Panc1 (cell line): ENCODE data around the gene PRPF31. TPM values are rescaled to one million over a fixed set of nuclear protein-coding genes. Genes with fewer than 3 reads are reported as not detected.

Experiments
- ATAC-seq: fragments of 200-7000 bp; cut with Tn5 transposase; 2 replicates; pipeline ENCODE4 v1.9.1; 2020; ENCODE audit warnings: mild to moderate bottlenecking, moderate library complexity
- BruUV-seq: library from RNA; stranded (reverse); fragments of 400-500 nt; replicated peaks from 2 replicates; lab custom pipeline; 2021; lab: Mats Ljungman, UMichigan
- CTCF ChIA-PET: fragments of 300-600 bp; sonication (Branson Sonifier 250); formaldehyde crosslinking; loops from one replicate; lab custom pipeline; 2022; ENCODE audit warnings: antibody characterized with exemption; lab: Charles Lee
- POLR2A ChIA-PET: fragments of 300-600 bp; sonication (Branson Sonifier 250); formaldehyde crosslinking; loops from one replicate; lab custom pipeline; 2022; ENCODE audit warnings: antibody characterized with exemption; lab: Charles Lee
- DNase-seq: peaks from one replicate; pipeline ENCODE4 v3.0.0-alpha.2; 2010; ENCODE audit warnings: low read depth, low spot score
- H3K27ac ChIP-seq: 2 replicates; pipeline ENCODE4 v1.5.1; 2011; ENCODE audit warnings: mild to moderate bottlenecking, low read length, inconsistent platforms
- H3K27me3 ChIP-seq: fragments of 200-500 bp; sonication (Bioruptor generic); 2 replicates; pipeline ENCODE4 v1.6.0; 2014; ENCODE audit warnings: low read length, inconsistent platforms; ENCODE audit not compliant: control insufficient read depth, insufficient read depth
- H3K36me3 ChIP-seq: fragments of 200-500 bp; sonication (Bioruptor generic); 2 replicates; pipeline ENCODE4 v1.5.1; 2014; ENCODE audit warnings: inconsistent platforms, mild to moderate bottlenecking, low read length, moderate library complexity; ENCODE audit not compliant: control insufficient read depth, insufficient read depth
- H3K4me1 ChIP-seq: 2 replicates; pipeline ENCODE4 v1.5.1; 2011; ENCODE audit warnings: inconsistent platforms, mild to moderate bottlenecking, low read length, moderate library complexity; ENCODE audit not compliant: control insufficient read depth, insufficient read depth
- H3K4me3 ChIP-seq, 2 experiments: 2 replicates each; pipeline ENCODE4 v1.5.1; 2011 to 2012; ENCODE audit warnings: low read depth in 2 of 2, low read length in 2 of 2, mild to moderate bottlenecking in 2 of 2, inconsistent platforms in 1 of 2, moderate library complexity in 1 of 2
- H3K9me3 ChIP-seq: fragments of 200-500 bp; sonication (Bioruptor generic); 2 replicates; pipeline ENCODE4 v1.5.1; 2014; ENCODE audit warnings: low read depth, mild to moderate bottlenecking, inconsistent platforms, low read length, moderate library complexity; ENCODE audit not compliant: control insufficient read depth, insufficient read depth
- CTCF ChIP-seq: fragments of 450-650 bp; IDR thresholded peaks from 2 replicates; pipeline ENCODE4 v1.5.1; 2017; ENCODE audit warnings: mild to moderate bottlenecking
- POLR2AphosphoS5 ChIP-seq: IDR thresholded peaks from 2 replicates; pipeline ENCODE4 v1.6.1; 2012; ENCODE audit warnings: mild to moderate bottlenecking, low read depth, low read length, moderate library complexity
- REST ChIP-seq, 2 experiments: IDR thresholded peaks; 2 replicates each; pipeline ENCODE4 v1.6.1; 2011 to 2012; ENCODE audit warnings: low read depth in 2 of 2, control low read depth in 1 of 2, low read length in 1 of 2, mild to moderate bottlenecking in 1 of 2, moderate library complexity in 1 of 2; ENCODE audit not compliant: insufficient read depth in 1 of 2
- SIN3A ChIP-seq: IDR thresholded peaks from 2 replicates; pipeline ENCODE4 v1.6.1; 2012; ENCODE audit warnings: low read depth, mild to moderate bottlenecking, low read length, moderate library complexity, borderline replicate concordance; ENCODE audit not compliant: insufficient read depth
- TCF7L2 ChIP-seq: IDR thresholded peaks from 2 replicates; pipeline ENCODE4 v1.6.1; 2011; ENCODE audit warnings: mild to moderate bottlenecking, low read depth, low read length, inconsistent platforms
- in situ Hi-C: cut with HindIII; loops from 2 replicates; pipeline ENCODE4 v1.10.0; 2016; ENCODE audit warnings: low sequenced_read_pairs, low pct_unique_long_range_greater_than_20kb
- intact Hi-C: fragments of 100-400 bp; cut with micrococcal nuclease; formaldehyde crosslinking; loops from one replicate; pipeline ENCODE4 v1.10.0; 2022; ENCODE audit not compliant: unreplicated experiment
- total RNA-seq: library from RNA; stranded (reverse); gene quantifications from one replicate; pipeline ENCODE4 v1.2.1, GENCODE V29; 2021; ENCODE audit not compliant: unreplicated experiment

Gene PRPF31
- total RNA-seq, 1 experiment from 2014 or later, result 117 TPM

- Histone ChIP-seq H3K27me3 (no peaks in the 10 kb centered on the region), H3K36me3 (peaks cover 2% of the 10 kb centered on the region), H3K4me3 (no peak overlapping the region), H3K27ac (peak overlapping the region; percentile 18; the same call in 1 of the 2 replicates), H3K4me1 (peaks cover 8% of the 10 kb centered on the region), H3K9me3 (no peaks in the 10 kb centered on the region)
- POLR2A ChIA-PET, result no interaction called here
- intact Hi-C loops, result no loop called here
- ATAC-seq (no peak), DNase-seq (no peak)
- BruUV-seq, result no TSS peak
- CTCF ChIA-PET, result no interaction called here
- in situ Hi-C loops, result no loop called here
- no peak for TF ChIP-seq POLR2AphosphoS5
- no peak for TF ChIP-seq REST (IDR thresholded peaks at IDR 0.05; ENCODE audit: insufficient read depth in 1 of 2, low read depth in 2 of 2, low read length in 1 of 2)
- no peak for TF ChIP-seq TCF7L2
- TF ChIP-seq CTCF, result no peak
- no peak for TF ChIP-seq SIN3A
Measured at GRCh38 chr19:54133957-54134590, 18.5 kb downstream of the PRPF31 start.

GRCh38 chr19:54136086-54136863, 20.7 kb downstream of the PRPF31 start:
- Histone ChIP-seq H3K4me3 (peak overlapping the region; percentile 68 to 97), H3K9me3 (no peaks in the 10 kb centered on the region), H3K4me1 (peaks cover 27% of the 10 kb centered on the region), H3K36me3 (peaks cover 2% of the 10 kb centered on the region), H3K27ac (peak overlapping the region; percentile 95), H3K27me3 (no peaks in the 10 kb centered on the region)
- ATAC-seq (peak; percentile 3; the same call in 1 of the 2 replicates), DNase-seq (no peak)
- BruUV-seq, result TSS peak; percentile 98
- intact Hi-C loops, result no loop called here
- CTCF ChIA-PET, result no interaction called here
- POLR2A ChIA-PET, result interaction anchor here (0.5 to 1.2 kb wide), 4 partner anchors 21 to 28 kb away, joined by 3 to 9 read pairs (median 6); partner anchors contain the start of genes LENG1, PRPF31 and TFPT
- in situ Hi-C loops, result no loop called here
- TF ChIP-seq REST (IDR thresholded peaks at IDR 0.05; ENCODE audit: insufficient read depth in 1 of 2, low read depth in 2 of 2, low read length in 1 of 2), result no peak
- no peak for TF ChIP-seq CTCF
- TF ChIP-seq POLR2AphosphoS5, result no peak
- no peak for TF ChIP-seq TCF7L2
